HL-60/S4 treated with phorbol 12-myristate 13-acetate at 8.2 ng/mL for 4 days and 3 days (cell line): ENCODE results near the gene KMT5C.

Source experiments
- in situ Hi-C: fragments of 300-500 bp; cut with MboI; formaldehyde crosslinking; loops from 2 replicates; pipeline ENCODE4 v1.15.0; 2022; ENCODE audit warnings: low sequenced_read_pairs

The KMT5C gene

DNA sequence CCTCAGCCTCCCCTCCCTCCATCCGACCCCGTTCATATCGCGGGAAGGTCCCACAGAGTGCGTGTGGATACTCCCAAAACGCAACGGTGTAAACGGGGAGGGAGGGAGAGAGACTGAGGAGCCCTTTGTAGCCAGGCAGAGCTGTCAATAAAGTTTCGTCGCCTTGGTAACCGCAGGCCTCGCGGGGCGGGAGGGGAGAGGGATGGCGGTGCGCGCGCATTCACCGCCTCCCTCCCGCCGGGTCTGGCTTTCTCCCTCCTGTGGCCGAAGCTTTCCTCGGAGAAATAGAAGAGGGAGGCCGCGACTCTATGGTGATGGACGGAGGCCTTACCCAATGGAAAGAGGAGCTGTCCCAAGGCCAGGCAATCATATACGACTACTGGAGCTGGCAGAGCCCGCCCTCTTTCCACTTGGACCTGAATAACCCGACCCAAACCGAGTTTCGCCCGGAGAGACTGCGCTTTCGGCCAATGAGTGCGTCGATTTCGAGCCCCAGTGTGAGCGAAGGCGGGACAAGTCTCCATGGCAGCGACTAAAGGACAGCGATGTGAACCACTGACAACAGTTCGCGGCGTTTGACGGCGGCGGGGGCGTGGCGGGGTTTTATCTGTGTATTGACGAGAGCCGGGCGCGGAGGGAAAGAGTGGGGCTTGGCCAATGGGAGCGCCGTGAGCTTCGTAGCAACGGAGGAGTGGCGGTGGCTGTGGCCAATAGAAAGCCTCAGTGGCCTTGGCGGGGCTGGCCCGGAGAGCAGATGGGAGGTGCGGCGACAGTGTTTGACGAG lies at the start of gene KMT5C:
Gene KMT5C, plus strand, starts transcription at position 772 of the 784 bp plus-strand sequence. CDS start 2,061 bp downstream, outside the sequence.
- in situ Hi-C loops = no loop called here

DNA sequence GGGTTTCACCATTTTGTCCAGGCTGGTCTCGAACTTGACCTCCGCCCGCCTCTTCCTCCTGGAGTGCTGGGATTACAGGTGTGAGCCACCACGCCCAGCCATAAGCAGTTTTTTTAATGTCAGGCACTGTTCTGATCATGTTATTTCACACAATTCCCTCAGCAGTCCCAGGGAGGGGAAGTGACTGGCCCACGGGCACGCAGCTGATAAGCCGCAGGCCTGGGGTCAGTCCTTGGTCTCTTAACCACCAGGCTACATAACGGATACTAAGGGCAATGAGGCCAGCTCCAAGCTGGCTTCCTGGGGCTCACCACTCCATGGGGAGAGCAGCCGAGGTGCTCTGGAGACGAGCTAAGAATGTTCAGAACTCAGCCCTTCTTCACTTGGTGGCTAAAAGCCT lies 42.4 kb upstream of the KMT5C start:
- in situ Hi-C loops = no loop called here

DNA sequence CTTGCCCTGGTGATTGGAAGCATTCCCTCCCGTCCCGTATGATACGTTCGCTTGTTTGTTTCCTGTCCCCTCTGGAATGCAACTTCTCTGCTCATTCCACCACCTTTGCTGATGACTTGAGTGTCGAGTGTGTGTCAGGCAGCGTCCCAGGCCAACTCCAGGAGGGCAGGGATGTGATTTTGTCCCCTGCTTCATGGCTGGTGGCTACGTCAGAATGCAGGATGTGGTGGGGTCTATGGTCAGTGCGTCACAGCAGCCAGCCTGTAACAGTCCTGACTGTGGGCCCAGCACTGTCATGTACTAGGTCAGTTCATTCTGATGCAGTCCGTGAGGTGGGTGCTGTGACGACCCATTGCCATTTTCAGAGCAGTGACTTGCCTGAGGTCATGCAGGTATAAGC lies 39.7 kb upstream of the KMT5C start:
- in situ Hi-C loops = no loop called here

DNA sequence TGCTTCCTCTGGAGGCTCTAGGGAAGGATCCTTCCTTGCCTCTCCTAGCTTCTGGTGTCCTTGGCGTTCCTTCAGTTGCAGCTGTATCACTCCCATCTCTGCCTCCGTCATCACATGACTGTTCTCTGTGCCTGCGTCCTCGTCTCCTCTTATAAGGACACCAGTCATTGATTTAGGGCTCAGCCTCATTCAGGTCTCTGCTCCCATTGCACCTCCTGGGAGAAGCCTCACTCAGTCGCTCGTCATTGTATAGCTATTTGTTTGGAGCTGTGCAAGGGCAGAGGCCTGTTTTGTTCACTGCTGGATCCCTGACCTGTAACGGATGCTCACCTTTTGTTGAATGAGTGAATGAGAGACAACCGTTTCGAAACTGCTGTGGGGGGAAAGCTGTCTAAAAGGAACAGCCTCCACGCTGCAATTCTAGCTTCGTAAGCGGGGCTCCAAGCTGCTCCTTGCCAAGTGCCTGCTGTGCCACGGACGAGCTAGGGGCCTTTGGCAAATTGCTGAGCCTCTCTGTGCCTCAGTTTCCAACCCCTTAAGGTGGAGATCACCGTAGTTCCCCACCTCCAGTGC lies 38.7 kb upstream of the KMT5C start:
- in situ Hi-C loops = no loop called here

DNA sequence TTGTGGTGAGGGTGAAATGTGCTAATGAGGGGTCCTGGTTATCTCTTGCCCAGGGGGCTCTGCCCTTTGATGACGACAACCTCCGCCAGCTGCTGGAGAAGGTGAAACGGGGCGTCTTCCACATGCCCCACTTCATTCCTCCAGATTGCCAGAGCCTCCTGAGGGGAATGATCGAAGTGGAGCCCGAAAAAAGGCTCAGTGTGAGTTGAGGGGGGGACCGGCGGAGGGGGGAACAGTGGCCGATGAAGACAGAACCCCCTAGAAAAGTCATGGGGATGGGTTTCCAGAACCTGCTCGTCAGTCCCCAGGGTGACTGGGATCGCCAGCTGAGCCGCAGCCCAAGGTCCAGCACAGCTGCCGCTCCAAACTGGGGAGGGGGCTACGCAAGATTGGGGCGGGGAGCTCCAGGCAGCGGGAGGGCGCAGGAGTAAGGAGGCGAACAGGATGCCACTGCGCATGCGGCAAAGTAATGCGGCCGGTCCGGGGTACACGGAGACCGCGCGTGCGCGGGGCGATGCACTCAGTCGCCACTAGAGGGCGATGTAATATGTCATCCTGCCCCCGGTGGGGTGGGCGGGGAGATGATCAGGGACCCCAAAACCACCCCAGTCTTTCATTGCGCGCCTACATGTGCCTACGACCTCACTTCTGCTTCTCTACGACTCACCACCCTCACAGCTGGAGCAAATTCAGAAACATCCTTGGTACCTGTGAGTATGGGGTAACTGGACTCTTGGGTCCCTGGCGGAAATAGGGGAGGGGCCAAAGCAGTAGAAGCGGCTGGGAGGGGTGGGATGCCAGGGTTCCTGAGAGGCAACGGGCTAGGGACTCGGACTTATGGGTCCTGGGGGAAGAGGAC lies 38.0 kb upstream of the KMT5C start:
- in situ Hi-C loops = no loop called here

DNA sequence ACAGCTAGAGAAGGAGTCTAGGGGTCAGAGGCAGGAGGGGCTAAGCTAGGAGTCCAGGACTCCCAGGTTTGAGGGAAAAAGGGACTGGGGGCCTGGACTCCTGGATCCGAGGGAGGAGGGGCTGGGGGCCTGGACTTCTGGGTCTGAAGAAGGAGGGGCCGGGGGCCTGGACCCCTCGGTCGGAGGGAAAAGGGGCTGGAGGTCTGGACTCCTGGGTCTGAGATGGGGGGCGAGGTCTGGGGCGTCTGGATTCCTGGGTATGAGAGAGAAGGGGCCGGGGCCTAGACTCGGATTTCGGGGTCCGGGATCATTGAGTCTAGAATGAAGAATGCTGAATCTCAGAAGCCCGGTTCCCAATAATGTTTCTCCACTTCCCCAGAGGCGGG lies 37.4 kb upstream of the KMT5C start:
- in situ Hi-C loops = no loop called here

DNA sequence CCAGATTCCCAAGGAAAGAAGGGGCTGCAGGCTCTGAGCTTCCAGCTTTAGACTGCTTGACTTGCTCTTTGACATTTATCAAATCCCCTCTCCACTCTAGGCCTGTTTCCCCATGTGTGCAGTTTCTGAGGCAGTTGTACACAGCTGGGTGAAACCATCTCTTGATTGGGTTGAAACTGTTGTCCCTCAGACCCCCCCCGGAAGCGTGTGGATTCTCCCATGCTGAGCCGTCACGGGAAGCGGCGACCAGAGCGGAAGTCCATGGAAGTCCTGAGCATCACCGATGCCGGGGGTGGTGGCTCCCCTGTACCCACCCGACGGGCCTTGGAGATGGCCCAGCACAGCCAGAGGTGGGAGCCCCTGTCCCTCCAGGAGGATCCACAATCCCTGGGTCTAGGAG lies 36.2 kb upstream of the KMT5C start:
- in situ Hi-C loops = no loop called here

DNA sequence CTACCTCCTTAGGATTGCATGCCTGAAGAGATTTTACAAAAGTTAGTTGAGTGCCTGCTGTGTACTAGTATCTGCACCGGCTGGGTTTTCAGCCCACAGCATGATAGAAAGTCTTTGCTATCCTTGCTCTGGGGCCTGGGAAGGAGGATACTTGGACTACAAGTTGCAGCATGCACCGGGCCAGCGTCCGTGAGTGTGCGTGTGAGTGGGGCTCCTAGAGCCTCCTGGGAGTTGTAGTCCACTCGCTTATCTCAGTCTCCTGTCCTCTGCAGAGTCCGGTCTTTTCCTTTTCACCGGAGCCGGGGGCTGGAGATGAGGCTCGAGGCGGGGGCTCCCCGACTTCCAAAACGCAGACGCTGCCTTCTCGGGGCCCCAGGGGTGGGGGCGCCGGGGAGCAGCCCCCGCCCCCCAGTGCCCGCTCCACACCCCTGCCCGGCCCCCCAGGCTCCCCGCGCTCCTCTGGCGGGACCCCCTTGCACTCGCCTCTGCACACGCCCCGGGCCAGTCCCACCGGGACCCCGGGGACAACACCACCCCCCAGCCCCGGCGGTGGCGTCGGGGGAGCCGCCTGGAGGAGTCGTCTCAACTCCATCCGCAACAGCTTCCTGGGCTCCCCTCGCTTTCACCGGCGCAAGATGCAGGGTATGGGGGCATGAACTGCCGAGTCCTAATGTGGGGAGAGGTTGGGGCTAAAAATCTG lies 35.2 kb upstream of the KMT5C start:
- in situ Hi-C loops = no loop called here

DNA sequence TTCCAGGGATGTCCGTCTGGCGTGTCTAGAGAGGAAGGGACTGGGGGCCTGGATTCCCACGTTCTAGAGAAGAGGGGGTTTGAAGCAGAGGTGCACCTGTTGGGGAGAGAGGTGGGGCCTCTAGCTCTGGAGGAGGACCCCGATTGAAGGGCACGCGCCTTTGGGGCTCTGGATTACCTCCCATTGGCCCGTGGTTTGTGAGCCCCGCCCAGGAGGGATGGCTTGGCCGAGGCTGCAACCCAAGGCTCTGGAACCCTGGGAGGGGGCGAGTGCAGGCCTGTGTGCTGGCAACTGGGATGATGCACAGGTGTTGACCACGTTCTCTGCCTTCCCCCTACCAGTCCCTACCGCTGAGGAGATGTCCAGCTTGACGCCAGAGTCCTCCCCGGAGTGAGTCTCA lies 34.7 kb upstream of the KMT5C start:
- in situ Hi-C loops = no loop called here

DNA sequence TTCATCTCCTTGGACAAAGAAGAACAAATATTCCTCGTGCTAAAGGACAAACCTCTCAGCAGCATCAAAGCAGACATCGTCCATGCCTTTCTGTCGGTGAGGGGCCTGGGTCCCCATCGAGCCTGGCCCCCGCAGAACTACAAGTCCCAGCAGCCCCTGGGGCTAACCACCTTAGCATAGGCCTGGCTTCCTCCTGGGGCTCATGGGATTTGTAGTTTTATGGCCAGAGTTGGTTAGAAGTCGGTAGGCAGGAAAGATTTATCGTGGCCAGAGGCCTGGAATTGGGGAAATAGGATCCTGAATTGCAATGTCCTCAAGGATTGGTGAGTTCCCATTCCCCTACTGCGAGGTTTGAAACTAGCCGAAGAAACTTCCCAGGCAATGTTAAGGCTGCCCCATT lies 34.2 kb upstream of the KMT5C start:
- in situ Hi-C loops = no loop called here

DNA sequence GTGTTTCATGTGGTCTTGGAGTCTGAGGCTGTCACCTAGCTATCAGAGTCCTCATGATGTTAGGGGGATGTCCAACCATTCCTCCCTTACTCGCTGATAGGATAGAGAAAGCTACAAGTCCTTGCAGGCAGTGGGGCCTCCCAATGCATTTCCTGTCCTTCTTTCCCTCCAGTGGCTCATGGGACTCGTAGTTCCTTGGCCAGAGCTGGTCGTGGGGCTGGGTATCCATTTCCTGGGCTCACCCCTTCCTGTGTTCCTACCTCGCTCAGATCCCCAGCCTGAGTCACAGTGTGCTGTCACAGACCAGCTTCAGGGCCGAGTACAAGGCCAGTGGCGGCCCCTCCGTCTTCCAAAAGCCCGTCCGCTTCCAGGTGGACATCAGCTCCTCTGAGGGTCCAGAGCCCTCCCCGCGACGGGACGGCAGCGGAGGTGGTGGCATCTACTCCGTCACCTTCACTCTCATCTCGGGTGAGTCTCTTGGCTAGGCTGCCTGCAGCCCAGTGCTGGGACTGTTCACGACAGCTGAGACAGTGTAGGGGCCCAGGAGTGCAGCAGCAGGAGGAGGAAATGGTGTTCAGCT lies 33.6 kb upstream of the KMT5C start:
- in situ Hi-C loops = no loop called here

DNA sequence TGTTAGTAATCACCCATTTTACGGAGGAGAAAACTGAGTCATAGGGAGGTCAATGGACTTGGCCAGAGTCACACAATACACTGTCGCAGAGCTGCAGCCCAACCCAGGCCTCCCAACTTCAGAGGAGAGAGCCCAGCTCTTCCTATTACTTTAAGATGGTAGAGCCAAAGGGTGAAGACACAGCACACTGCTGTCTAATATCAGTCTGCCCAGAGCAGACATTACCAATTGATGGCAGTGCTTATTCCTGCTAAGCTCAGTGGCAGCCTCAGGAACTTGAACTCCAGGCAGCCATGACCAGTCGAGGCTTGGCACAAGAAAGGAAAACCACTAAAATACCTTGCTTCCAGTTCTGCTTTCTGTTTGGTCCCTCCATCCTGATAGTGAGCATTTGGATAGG lies 33.0 kb upstream of the KMT5C start:
- in situ Hi-C loops = no loop called here

DNA sequence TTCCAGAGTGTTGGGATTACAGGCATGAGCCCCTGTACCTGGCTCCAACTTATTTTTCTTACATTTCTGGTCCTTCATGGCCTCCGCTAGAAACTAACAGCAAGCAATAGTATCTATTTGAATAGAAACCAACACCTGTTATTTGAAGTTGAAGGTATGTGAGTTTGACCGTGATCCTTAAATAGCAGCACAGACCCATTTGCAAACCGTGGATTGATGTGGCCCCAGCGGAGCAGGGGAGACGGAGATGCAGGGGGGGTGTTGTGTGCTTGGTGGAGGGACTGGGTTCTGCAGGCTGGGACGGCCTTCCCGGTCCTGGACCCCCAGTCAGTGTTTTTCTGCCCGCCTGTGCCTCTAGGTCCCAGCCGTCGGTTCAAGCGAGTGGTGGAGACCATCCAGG lies 31.4 kb upstream of the KMT5C start:
- in situ Hi-C loops = no loop called here

DNA sequence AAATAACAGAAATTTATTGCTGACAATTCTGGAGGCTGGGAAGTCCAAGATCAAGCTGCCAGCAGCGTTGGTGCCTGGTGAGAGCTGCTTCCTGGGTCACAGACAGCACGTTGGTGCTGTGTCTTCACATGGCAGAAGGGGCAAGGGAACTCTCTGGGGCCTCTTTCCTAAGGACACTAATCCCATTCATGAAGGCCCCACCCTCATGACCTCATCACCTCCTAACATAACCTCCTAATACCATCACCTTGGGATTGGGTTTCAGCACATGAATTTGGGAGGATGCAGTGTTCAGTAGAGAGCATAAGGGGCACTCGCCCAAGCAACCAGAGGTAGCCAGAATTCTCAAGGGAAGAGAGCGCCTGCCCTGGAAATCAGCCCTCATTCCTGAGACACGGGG lies 30.2 kb upstream of the KMT5C start:
- in situ Hi-C loops = no loop called here

DNA sequence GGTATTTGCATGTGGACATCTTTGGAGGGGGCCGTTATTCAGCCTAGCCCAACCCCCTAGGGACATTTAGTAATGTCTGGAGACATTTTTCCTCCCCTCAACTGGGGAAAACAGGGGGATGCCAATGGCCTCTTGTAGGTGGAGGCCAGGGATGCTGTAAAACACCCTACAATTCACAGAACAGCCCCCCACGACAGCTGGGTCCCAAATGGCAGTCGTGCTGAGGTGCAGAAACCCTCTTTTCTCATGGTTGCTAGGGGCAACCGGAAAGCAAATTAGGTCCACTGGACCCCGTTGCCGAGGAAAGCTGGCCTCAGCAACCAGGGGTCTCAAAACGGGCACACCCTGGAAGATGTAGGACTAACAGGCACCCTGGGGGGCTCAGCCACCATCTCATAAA lies 29.2 kb upstream of the KMT5C start:
- in situ Hi-C loops = no loop called here

DNA sequence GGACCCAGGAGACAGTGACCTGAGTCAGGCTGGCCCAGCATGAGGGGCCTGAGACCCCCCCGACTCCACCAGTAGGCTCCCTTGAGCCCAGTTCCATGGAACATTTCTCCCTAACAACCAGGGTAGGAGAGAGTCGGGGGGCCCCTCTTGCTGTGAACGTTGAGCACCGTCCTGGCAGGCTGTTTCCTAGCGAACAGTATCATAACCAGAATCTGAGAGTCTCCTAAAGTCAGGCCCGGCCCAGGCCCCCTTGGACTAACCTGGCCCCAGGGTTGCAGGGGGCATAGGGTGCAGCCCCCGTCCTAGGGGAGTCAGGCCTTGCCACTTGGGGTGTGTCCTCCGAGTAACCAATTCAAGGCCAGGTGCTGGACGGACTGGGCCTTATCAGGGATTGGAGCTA lies 28.3 kb upstream of the KMT5C start:
- in situ Hi-C loops = no loop called here

DNA sequence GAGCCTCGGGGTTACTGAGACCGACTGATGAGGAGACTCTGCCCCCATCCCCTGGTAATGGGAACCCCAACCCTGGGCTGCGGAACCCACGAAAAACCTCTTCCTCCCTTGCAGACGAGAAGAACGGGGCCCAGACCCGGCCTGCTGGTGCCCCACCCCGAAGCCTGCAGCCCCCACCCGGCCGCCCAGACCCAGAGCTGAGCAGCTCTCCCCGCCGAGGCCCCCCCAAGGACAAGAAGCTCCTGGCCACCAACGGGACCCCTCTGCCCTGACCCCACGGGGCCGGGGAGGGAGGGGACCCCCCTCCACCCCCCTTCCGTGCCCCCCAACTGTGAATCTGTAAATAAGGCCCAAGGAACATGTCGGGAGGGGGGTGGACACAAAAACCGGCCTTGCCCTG lies 27.9 kb upstream of the KMT5C start:
- in situ Hi-C loops = no loop called here

DNA sequence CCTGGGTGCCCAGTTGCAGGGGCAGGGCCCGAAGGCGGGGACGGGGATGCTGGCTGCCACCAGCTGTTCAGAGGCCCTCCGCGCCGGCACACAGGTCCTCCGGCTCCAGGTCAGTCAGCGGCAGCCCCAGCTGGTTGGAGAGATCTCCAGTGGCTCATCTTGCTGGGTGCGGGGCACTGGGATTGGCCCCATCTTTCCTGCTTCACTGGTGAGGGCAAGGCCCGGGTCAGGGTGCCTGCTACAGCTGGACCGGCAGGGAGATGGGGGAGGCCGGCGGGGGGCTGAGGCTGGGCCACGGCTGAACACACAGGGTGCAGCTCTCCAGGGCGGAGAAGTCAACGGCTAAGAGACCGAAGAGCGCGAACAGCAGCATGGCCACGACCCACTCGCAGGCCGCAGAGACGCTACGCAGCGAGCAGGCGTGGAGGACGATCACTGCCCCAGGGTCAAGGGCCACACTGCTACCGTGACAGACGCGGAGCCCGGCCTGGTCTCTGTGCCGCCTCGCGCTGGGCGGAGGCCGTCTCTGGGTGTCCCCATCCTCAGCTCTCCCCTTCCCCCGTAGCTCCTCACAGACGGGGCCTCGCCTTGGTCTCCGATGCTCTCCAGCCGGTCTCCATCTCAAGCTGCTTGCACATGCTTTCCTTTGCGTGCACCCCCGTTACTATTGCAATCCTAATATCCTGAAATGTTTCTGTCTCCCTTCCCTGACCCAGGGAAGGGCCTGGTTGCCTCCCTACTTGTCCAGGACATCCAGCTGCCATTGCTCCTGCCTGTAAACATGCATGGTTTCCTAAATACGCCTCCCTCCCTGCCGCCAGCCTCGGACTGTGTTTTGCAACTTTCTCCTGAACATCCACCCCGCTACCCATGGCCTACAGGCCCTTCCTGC lies 26.8 kb upstream of the KMT5C start:
- in situ Hi-C loops = no loop called here

DNA sequence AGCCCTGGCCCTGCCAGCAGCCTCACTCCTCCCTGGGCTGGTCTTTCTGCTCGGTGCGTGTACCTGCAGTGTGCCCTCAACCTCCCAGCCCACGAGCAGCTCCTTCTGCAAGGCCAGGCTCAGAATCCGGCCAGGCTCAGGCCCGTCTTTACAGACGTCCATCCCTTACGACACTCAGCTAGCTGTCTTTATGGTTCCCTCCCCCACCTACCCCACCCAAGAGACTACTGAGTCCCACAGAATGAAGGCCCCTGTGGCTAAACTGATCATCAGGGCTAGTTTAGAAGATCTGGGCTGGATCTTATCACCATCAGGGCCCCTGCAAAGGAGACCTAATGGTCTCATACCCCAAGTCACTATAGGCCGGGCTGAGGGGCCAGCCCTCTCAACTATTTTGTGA lies 25.3 kb upstream of the KMT5C start:
- in situ Hi-C loops = no loop called here

DNA sequence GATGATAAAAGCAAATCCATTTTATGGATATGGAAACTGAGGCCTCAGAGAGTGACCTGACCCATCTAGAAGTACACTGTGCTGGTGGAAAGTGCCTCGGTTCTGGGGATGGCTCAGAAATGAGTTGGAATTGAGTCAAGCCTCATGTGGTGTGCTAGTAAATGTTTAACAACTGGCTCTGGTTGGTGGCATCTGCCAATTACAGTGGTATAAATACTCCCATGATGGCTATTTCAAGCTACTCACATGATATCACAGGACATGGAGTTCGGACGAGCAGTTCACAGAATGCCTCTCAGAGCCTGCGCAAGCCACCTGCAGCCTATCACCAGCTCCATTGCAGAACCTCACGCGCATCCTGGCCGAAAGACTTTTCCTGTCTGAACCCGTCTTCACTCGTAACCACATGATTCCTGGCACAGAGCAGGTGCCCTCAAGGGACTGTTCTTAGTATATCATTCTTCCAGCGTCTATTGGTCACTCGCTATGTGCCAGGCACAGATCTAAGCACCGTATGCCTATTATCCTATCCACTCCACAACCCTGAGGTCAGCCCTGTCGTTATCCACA lies 23.6 kb upstream of the KMT5C start:
- in situ Hi-C loops = no loop called here
